Brain microvascular endothelial cell (primary cell): ENCODE measurements around the gene MIER2.

Experiments used
- DNase-seq: peaks from one replicate; pipeline ENCODE4 v3.0.0-alpha.2; 2020
- H3K27ac ChIP-seq: fragments of 250-450 bp; sonication (Bioruptor Pico); 2 replicates; pipeline ENCODE4 v1.5.1; 2020; ENCODE audit warnings: mild to moderate bottlenecking, moderate library complexity
- H3K27me3 ChIP-seq: fragments of 250-450 bp; sonication (Bioruptor Pico); replicated peaks from 2 replicates; pipeline ENCODE4 v1.5.1; 2020; ENCODE audit warnings: mild to moderate bottlenecking
- H3K36me3 ChIP-seq: fragments of 250-450 bp; sonication (Bioruptor Pico); replicated peaks from 2 replicates; pipeline ENCODE4 v1.5.1; 2020; ENCODE audit warnings: mild to moderate bottlenecking
- H3K4me3 ChIP-seq: 2 replicates; pipeline ENCODE4 v1.5.1; 2011; ENCODE audit warnings: low read depth, mild to moderate bottlenecking, control low read depth, low read length, moderate library complexity
- CTCF ChIP-seq: IDR thresholded peaks from 2 replicates; pipeline ENCODE4 v1.5.1; 2011; ENCODE audit warnings: low read depth, mild to moderate bottlenecking, moderate library complexity, low read length, control low read depth, inconsistent platforms; ENCODE audit errors: missing control alignments
- in situ Hi-C: cut with HindIII; loops from 2 replicates; pipeline ENCODE4 v1.10.0; 2017; ENCODE audit warnings: low sequenced_read_pairs, low pct_ligation_motif_present

MIER2 gene

GRCh38 chr19:287381-287871 is 57.2 kb downstream of the MIER2 start:
- no peak for TF ChIP-seq CTCF
- no peaks in the 10 kb centered on the region for H3K36me3 ChIP-seq
- in situ Hi-C loops = no loop called here
- no peak overlapping the region for H3K27ac ChIP-seq
- peaks cover 3% of the 10 kb centered on the region for H3K27me3 ChIP-seq
- no peak overlapping the region for H3K4me3 ChIP-seq
- DNase-seq = no peak

- H3K27ac ChIP-seq = no peak overlapping the region
- no peak for DNase-seq
- no peak for TF ChIP-seq CTCF
- H3K36me3 ChIP-seq = no peaks in the 10 kb centered on the region
- H3K27me3 ChIP-seq = no peaks in the 10 kb centered on the region
- in situ Hi-C loops = no loop called here
- H3K4me3 ChIP-seq = no peak overlapping the region
These were observed 61.2 kb downstream of the MIER2 start for GRCh38 chr19:283395-283794.

- no peak overlapping the region for H3K4me3 ChIP-seq
- TF ChIP-seq CTCF = no peak
- in situ Hi-C loops = no loop called here
- DNase-seq = no peak
- H3K36me3 ChIP-seq = no peaks in the 10 kb centered on the region
- no peaks in the 10 kb centered on the region for H3K27me3 ChIP-seq
- no peak overlapping the region for H3K27ac ChIP-seq
These were observed 62.1 kb downstream of the MIER2 start for GRCh38 chr19:282501-282900.

GRCh38 chr19:281992-282391 is 62.6 kb downstream of the MIER2 start:
- H3K27ac ChIP-seq = no peak overlapping the region
- in situ Hi-C loops = no loop called here
- H3K36me3 ChIP-seq = no peaks in the 10 kb centered on the region
- no peak overlapping the region for H3K4me3 ChIP-seq
- peak; percentile 26 for TF ChIP-seq CTCF
- H3K27me3 ChIP-seq = no peaks in the 10 kb centered on the region
- no peak for DNase-seq

- H3K36me3 ChIP-seq = no peaks in the 10 kb centered on the region
- in situ Hi-C loops = no loop called here
- H3K27me3 ChIP-seq = no peaks in the 10 kb centered on the region
- DNase-seq = no peak
- no peak overlapping the region for H3K4me3 ChIP-seq
- TF ChIP-seq CTCF = no peak
- H3K27ac ChIP-seq = no peak overlapping the region
These were observed 63.3 kb downstream of the MIER2 start for GRCh38 chr19:281156-281853.

GRCh38 chr19:280541-281009 is 64.0 kb downstream of the MIER2 start:
- no peak overlapping the region for H3K4me3 ChIP-seq
- TF ChIP-seq CTCF = no peak
- in situ Hi-C loops = no loop called here

More at GRCh38 chr19:280541-281009, 64.0 kb downstream of the MIER2 start:
- Histone ChIP-seq H3K27ac (no peak overlapping the region), H3K36me3 (no peaks in the 10 kb centered on the region), H3K27me3 (no peaks in the 10 kb centered on the region)
- no peak for DNase-seq
